Measurements from ENCODE around the gene IRF2.
A peak's percentile ranks its signal among the peaks of the same experiment; 100 is the strongest.
"Not testable (repeated sequence)": the region's sequence is repeated elsewhere in the genome, so short reads cannot be mapped to it uniquely, and the experiment has no call there.

The IRF2 gene

DNA sequence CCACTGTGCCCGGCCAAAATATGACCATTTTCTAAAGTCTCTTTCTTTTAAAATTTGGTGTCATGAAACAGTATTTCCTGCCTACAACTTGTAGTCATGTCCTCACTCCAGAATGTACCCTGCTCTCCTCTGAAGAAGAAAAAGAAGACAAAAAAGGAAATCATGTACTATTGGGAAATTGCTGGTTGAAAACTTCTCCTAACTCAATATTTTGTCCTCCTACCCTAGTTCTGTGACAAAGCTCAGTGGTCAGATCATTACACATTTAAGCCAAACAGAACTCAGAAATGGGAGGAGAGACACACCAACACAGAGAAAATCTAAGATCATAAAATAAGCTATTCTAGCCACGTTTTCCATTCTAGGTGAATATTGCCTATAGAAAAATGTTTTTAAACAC is 127.7 kb downstream of the IRF2 start:
- no peak for DNase-seq (ENCODE audit: low spot score)

DNA sequence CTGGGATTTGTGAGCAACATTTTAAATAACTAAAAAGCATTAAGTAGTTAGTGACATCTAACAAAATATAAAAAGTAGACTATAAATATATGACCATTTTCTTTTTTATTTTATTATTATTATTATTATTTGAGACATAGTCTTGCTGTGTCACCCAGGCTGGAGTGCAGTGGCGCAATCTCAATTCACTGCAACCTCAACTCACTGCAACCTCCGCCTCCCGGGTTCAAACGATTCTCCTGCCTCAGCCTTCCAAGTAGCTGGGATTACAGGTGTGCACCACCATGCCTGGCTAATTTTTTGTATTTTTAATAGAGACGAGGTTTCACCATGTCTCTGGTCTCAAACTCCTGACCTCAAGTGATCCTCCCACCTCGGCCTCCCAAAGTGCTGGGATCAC is 128.1 kb downstream of the IRF2 start:
- DNase-seq (ENCODE audit: low spot score) = not testable (repeated sequence)

DNA sequence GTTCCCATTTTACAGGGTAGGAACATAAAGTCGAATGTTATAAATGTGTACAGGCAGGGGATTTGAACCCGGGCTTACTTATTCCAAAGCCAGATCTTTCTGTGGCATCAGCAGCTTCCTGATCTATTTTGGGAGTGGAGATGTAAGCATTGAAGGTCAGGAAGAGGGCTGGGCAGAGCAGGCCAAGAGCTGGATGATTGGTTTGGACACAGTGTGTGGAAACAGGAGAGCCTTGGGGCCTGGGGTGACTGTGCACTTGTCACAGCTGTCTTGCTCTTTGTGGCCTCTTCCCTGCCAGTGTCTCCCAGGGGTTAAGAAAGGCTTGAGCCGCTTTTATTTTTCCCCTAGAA is 128.8 kb downstream of the IRF2 start:
- DNase-seq (ENCODE audit: low spot score) = no peak

DNA sequence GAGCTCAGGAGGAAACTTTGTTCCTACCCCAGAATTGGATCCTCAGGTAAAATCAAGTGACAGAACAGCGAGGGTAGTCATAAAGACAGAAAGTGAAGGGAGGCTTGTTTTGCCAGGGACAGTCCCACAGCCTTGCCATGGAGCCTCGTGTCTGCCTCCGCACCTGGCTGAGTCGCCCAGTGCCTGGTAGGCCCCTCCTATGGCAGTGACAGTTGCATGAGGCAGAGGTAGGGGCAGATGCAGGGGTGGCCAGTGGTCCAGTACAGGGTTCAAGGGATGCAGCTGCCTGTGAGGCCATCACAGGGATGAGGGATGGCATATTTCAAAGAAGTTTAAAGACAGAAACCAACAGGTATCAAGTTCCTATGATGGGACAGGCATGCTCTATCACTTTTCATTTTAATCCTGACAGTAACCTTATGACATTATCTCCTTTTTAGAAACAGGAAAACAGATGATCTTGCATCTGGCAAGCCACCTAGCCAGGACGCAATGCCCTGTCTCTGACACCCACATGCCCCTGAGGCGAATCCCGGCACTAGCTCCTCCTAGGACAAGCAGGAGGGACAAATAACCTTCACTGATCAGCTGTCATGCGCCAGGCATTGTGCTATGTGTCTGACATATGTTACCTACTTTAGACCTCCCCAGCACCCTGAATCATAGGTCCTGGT is 129.3 kb downstream of the IRF2 start:
- DNase-seq (ENCODE audit: low spot score) = no peak

DNA sequence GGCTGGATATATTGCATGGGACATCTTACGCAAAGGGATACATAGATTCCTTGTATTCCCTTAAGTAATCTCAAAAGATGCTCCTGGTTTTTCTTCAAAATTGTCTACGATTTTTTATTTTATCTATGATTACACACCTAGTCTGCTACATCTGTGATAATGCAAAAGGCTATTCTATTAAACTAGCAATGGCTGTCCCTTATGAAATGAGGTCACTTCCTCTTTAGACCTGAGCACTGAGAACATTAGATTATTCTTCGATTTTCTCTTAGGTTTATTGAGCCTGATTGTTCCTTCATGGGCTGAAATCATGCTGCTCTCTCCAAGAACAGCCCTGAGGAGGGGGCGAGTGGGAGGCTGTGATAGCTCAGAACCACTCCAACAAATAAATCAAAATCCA is 129.9 kb downstream of the IRF2 start:
- DNase-seq (ENCODE audit: low spot score) = no peak

DNA sequence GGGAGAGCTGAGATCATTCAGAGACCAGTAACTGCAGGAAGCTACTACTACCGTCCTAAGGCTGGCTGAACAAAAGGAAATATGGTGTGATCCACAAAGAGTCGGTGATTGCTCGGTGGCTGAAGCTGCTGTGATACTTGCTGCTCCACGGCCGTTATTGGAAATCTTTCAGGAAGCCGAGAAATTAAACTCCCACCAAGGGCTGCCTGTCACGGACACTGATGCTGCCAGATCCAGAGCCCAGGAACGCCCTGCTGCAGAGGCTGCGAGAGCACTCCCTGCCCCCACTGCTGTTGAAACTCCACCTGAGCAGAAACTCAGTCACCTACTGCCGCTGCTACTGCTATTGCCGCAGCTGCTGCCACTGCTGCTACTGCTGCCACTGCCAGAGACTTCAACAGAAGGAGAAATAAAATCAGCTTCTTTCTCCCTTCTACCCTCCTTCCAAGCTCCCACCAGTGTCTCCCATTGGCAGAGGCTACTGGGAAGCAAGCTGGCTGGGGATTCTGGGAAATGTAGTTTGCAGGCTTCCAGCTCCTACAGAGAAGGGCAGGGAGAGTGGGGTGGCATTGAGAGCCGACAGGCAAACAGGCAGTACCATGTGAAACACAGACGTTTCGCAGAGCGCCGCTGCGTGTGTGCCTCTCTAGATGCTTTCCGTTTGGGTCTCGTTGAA is 130.7 kb downstream of the IRF2 start:
- peak; percentile 42 for DNase-seq (ENCODE audit: low spot score)

DNA sequence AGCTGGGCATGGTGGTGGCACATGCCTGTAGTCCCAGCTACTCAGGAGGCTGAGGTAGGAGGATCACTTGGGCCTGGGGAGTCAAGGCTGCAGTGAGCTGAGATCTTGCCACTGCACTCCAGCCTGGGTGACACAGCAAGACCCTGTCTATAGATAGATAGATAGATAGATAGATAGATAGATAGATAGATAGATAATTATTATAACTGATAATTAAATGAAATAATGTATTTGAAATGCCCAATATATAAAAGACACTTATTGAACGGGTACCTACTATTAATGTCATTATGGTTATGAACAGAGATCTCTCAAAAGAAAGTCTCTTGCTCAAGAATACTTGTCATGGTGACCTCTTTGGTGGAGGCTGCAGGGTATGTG is 131.5 kb downstream of the IRF2 start:
- not testable (repeated sequence) for DNase-seq (ENCODE audit: low spot score)

DNA sequence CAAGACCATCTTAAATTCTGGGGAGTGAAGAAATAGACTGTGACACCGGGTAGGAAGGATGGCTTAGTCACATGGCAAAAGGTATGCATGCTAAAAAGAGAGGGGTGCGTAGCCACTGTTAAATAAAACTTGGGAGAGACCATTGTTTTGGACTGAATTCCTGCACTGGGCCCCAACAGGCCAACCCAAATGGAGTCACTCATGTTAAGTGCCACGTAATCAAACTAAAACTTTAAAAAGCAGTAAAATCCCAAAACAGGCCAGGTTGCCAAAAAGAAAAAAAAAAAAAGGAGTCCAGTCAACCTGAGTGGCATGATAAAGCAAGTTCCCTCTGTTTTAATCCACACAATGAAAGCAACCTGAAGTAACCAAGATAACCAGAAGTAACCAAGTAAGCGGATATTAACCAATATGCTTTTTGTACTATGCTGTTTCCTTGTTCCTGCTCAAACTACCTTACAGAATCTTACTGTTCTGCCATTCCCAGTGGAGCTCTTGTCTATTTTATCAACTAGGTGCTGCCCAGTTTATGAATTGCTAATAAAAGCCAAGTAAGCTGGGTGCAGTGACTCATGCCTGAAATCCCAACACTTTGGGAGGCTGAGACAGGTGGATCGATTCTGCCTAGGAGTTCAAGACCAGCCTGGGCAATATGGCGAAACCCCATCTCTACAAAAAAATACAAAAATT is 132.0 kb downstream of the IRF2 start:
- no peak for DNase-seq (ENCODE audit: low spot score)

DNA sequence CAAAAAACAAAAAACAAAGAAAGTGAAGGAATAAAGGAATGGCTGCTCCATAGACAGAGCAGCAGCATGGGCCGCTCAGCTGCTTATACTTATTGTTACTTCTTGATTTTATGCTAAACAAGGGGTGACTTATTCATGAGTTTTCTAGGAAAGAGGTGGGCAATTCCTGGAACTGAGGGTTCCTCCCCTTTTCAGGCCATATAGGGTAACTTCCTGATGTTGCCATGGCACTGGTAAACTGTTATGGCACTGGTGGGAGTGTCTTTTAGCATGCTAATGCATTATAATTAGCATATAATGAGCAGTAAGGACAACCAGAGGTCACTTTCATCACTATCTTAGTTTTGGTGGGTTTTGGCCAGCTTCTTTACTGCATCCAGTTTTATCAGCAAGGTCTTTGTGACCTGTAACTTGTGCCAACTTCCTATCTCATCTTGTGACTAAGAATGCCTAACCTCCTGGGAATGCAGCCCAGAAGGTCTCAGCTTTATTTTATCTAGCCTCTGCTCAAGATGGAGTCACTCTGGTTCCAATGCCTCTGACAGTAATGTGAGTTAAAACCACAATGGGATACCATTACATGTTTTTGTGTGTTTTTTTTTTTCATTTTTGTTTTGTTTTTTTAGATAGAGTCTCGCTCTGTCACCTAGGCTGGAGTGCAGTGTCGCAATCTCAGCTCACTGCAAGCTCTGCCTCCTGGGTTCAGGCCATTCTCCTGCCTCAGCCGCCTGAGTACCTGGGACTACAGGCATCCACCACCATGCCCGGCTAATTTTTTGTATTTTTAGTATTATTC is 134.8 kb downstream of the IRF2 start:
- not testable (repeated sequence) for DNase-seq (ENCODE audit: low spot score)

DNA sequence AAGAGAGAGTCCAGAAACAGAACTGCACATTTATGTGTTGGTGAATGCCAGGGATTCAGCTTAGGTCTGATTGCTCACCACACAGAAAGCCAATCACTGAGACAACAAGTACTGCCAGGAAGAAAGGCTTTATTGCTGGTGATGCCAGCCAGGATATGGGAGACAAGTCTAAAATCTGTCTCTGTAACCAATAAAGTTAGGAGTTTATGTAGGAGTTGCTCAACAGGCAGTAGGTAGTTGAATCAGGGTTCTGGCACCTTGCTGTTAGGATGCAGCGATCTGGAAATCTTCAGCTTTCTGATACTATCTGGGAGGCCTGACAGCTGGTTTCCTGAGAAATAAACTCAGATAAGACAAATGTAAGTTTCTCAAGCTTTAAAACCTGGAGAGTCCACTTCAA is 136.4 kb downstream of the IRF2 start:
- DNase-seq (ENCODE audit: low spot score) = no peak

Data from CD4-positive, alpha-beta T cell treated with Interleukin-15 for 4 hours (primary cell).